Liver (tissue), 9 donors: Measurements from ENCODE around the gene COL20A1. TPM values are rescaled to one million over a fixed set of nuclear protein-coding genes. Genes with fewer than 3 reads are reported as not detected.

Source experiments
- DNase-seq: peaks from one replicate; pipeline ENCODE4 v3.0.0-alpha.2; 2017; ENCODE audit warnings: low spot score
- H3K27ac ChIP-seq, 2 donors: one replicate each; pipeline ENCODE4 v1.7.0; 2013; ENCODE audit warnings: inconsistent platforms in 2 of 2, low read length in 2 of 2, control low read depth in 1 of 2, low read depth in 1 of 2, mild to moderate bottlenecking in 1 of 2
- H3K27me3 ChIP-seq, 4 donors: one replicate each; pipeline versions ENCODE4 v1.6.1 to v1.7.0; 2013; ENCODE audit warnings: low read length in 3 of 4, inconsistent platforms in 1 of 4, mild to moderate bottlenecking in 1 of 4, moderate library complexity in 1 of 4; ENCODE audit not compliant: control insufficient read depth in 4 of 4, insufficient read depth in 4 of 4
- H3K36me3 ChIP-seq, 4 donors: one replicate each; pipeline versions ENCODE4 v1.6.1 to v1.7.0; 2013; ENCODE audit warnings: low read length in 3 of 4, mild to moderate bottlenecking in 3 of 4, low read depth in 1 of 4, moderate library complexity in 1 of 4; ENCODE audit not compliant: control insufficient read depth in 4 of 4, insufficient read depth in 3 of 4
- H3K4me1 ChIP-seq, 4 donors: one replicate each; pipeline versions ENCODE4 v1.6.1 to v1.7.0; 2013; ENCODE audit warnings: low read length in 3 of 4, mild to moderate bottlenecking in 3 of 4, moderate library complexity in 1 of 4; ENCODE audit not compliant: control insufficient read depth in 4 of 4, insufficient read depth in 4 of 4
- H3K4me3 ChIP-seq, 3 donors: one replicate each; pipeline versions ENCODE4 v1.6.1 to v1.7.0; 2013; ENCODE audit warnings: low read length in 3 of 3, control low read depth in 1 of 3, low read depth in 1 of 3, mild to moderate bottlenecking in 1 of 3
- H3K9ac ChIP-seq, 2 donors: one replicate each; pipeline ENCODE4 v1.7.0; 2013; ENCODE audit warnings: low read length in 2 of 2, mild to moderate bottlenecking in 2 of 2, moderate library complexity in 2 of 2, control low read depth in 1 of 2, low read depth in 1 of 2
- H3K9me3 ChIP-seq, 4 donors: one replicate each; pipeline versions ENCODE4 v1.6.1 to v1.7.0; 2013; ENCODE audit warnings: low read length in 3 of 4; ENCODE audit not compliant: control insufficient read depth in 4 of 4
- EGR1 ChIP-seq, 2 donors: IDR thresholded peaks; 2 replicates each; pipeline ENCODE4 v1.6.1; 2016 to 2018; ENCODE audit warnings: antibody characterized with exemption in 2 of 2, low read depth in 2 of 2
- FOXA1 ChIP-seq: IDR thresholded peaks from 2 replicates; pipeline ENCODE4 v1.6.1; 2016; ENCODE audit warnings: antibody characterized with exemption
- FOXA2 ChIP-seq: IDR thresholded peaks from 2 replicates; pipeline ENCODE4 v1.6.1; 2016; ENCODE audit warnings: antibody characterized with exemption
- GABPA ChIP-seq, 2 donors: IDR thresholded peaks in 1 of 2; conservative IDR thresholded peaks in 1 of 2; 2 replicates each; pipeline ENCODE4 v1.6.1; 2016; ENCODE audit warnings: antibody characterized with exemption in 2 of 2, mild to moderate bottlenecking in 1 of 2, moderate library complexity in 1 of 2
- HNF4A ChIP-seq, 2 donors: conservative IDR thresholded peaks; 2 replicates each; pipeline ENCODE4 v1.6.1; 2016; ENCODE audit warnings: antibody characterized with exemption in 2 of 2, mild to moderate bottlenecking in 2 of 2
- HNF4G ChIP-seq: IDR thresholded peaks from 2 replicates; pipeline ENCODE4 v1.6.1; 2016; ENCODE audit warnings: antibody characterized with exemption
- JUND ChIP-seq, 2 donors: IDR thresholded peaks; 2 replicates each; pipeline ENCODE4 v1.6.1; 2016; ENCODE audit warnings: antibody characterized with exemption in 2 of 2
- NR2F2 ChIP-seq: IDR thresholded peaks from 2 replicates; pipeline ENCODE4 v1.6.1; 2016; ENCODE audit warnings: antibody characterized with exemption
- RAD21 ChIP-seq, 2 donors: IDR thresholded peaks; 2 replicates each; pipeline ENCODE4 v1.6.1; 2016; ENCODE audit warnings: antibody characterized with exemption in 2 of 2, mild to moderate bottlenecking in 2 of 2
- RXRA ChIP-seq, 2 donors: IDR thresholded peaks; 2 replicates each; pipeline ENCODE4 v1.6.1; 2017 to 2018; ENCODE audit warnings: antibody characterized with exemption in 2 of 2, mild to moderate bottlenecking in 1 of 2
- SP1 ChIP-seq: IDR thresholded peaks from 2 replicates; pipeline ENCODE4 v1.6.1; 2018; ENCODE audit warnings: antibody characterized with exemption, mild to moderate bottlenecking
- TAF1 ChIP-seq: conservative IDR thresholded peaks from 2 replicates; pipeline ENCODE4 v1.6.1; 2016; ENCODE audit warnings: antibody characterized with exemption, mild to moderate bottlenecking
- YY1 ChIP-seq: IDR thresholded peaks from 2 replicates; pipeline ENCODE4 v1.6.1; 2016; ENCODE audit warnings: antibody characterized with exemption, mild to moderate bottlenecking
- WGBS: extraction: QIAGEN DNeasy Blood & Tissue Kit; methylation state at CpG from one replicate; pipeline ENCODE4 v1.1.7; 2013; 5-methylcytosine and 5-hydroxymethylcytosine counted together
- polyA plus RNA-seq, 2 donors: library from polyadenylated mRNA; stranded (reverse) in 1 of 2; unstranded in 1 of 2; fragments of 200-250 nt in 1 of 2; fragments of >200 nt in 1 of 2; fragmentation: Nextera tagmentation in 1 of 2; extraction: Ambion mirVana in 1 of 2; gene quantifications; one replicate each; pipeline versions ENCODE4 v1.2.1 to v1.2.3, GENCODE V29; 2013 to 2015
- total RNA-seq, 2 donors: library from RNA; depleted of rRNA; stranded (reverse); fragments of >200 nt; gene quantifications; one replicate each; pipeline ENCODE4 v1.2.3, GENCODE V29; 2014
- TF ChIP-seq, protein P1 (sequence below): IDR thresholded peaks from 2 replicates; pipeline ENCODE4 v1.6.1; 2016; ENCODE audit warnings: antibody characterized with exemption
- TF ChIP-seq, protein P2 (sequence below): IDR thresholded peaks from 2 replicates; pipeline ENCODE4 v1.6.1; 2016; ENCODE audit warnings: antibody characterized with exemption, mild to moderate bottlenecking
- donor health status: healthy.
- donor health status: healthy.
- donor health status: healthy.
- donor health status: healthy.
- donor health status: healthy.

COL20A1 gene
- total and polyA plus RNA-seq, 4 donors, result not detected

DNA sequence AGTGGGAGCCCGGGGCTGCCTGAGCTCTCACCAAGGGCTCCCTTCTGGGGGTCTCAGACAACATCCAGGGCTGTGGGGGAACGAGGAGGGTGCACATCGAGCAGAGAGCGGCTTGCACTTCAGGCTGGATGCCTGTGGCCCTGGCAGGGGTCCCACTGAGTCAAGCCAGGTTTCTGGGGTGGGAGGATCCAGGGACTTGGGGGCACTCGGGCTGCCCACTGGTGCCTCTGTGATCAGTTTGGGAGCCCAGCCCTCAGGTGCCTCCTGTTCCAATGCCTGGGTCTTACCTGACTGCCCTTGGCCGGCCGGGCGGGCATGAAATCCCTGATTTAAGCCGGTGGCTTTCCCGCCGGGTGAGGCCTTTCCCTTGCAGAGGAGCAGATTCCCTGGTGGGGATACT lies 470 bp downstream of the COL20A1 start (continued):
- TF ChIP-seq, protein P1, sequence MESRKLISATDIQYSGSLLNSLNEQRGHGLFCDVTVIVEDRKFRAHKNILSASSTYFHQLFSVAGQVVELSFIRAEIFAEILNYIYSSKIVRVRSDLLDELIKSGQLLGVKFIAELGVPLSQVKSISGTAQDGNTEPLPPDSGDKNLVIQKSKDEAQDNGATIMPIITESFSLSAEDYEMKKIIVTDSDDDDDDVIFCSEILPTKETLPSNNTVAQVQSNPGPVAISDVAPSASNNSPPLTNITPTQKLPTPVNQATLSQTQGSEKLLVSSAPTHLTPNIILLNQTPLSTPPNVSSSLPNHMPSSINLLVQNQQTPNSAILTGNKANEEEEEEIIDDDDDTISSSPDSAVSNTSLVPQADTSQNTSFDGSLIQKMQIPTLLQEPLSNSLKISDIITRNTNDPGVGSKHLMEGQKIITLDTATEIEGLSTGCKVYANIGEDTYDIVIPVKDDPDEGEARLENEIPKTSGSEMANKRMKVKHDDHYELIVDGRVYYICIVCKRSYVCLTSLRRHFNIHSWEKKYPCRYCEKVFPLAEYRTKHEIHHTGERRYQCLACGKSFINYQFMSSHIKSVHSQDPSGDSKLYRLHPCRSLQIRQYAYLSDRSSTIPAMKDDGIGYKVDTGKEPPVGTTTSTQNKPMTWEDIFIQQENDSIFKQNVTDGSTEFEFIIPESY, result no peak
- TF ChIP-seq GABPA (IDR thresholded peaks at IDR 0.05 in 1 of 2, conservative IDR thresholded peaks at IDR 0.05 in 1 of 2) (no peak), HNF4G (no peak), FOXA1 (no peak), JUND (IDR thresholded peaks at IDR 0.05) (no peak)

DNA sequence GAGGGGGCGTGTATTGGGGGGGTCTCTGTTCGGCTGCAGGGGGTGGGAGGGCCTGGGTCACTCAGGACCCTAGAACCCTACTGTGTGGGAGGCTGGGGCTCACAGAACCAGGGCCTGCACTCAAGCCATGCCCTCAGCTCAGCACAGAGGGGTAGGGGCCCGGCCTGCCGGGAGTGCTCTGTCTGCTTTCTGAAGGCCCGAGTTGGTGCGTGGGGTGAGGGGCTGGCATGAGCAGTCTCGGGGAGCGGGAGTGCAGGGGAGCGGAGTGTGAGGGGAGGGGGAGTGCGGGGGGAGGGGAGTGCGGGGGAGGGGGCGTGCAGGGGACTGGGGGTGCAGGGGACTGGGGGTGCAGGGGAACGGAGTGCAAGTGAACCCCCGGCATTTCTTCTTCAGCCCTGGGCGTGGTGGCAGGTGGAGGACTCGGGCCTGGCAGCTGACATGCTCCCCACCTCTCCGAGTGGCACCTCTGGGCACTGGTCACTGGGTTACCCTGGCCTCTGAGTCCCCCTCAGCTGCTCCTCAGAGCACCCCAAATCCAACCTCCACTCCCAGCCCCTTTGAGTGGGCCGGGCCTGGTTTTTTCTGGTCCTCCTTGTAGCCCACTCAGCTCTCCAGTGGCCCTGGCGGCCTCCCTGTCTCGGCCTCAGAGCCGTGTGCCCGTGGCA lies 1.0 kb downstream of the COL20A1 start:
- Histone ChIP-seq H3K4me1 (peaks cover 4 to 5% (median 5%) of the 10 kb centered on the region in 4 donors), H3K9me3 (no peaks in the 10 kb centered on the region), H3K4me3 (no peak overlapping the region), H3K36me3 (peaks cover 0 to 2% (median 0%) of the 10 kb centered on the region in 4 donors), H3K27me3 (peaks cover 0 to 14% (median 4%) of the 10 kb centered on the region in 4 donors), H3K9ac (no peak overlapping the region), H3K27ac (no peak overlapping the region)
- DNase-seq, result no peak
- WGBS, result 65% methylated on average over 21 of the region's 22 CpGs
- TF ChIP-seq YY1 (no peak), FOXA1 (no peak), EGR1 (IDR thresholded peaks at IDR 0.05; ENCODE audit: low read depth in 2 of 2) (no peak), HNF4G (no peak), SP1 (no peak), RXRA (IDR thresholded peaks at IDR 0.05) (no peak), JUND (IDR thresholded peaks at IDR 0.05) (no peak), NR2F2 (no peak), TAF1 (no peak), RAD21 (IDR thresholded peaks at IDR 0.05) (no peak), FOXA2 (no peak), GABPA (IDR thresholded peaks at IDR 0.05 in 1 of 2, conservative IDR thresholded peaks at IDR 0.05 in 1 of 2) (no peak), HNF4A (conservative IDR thresholded peaks at IDR 0.05) (no peak)
- TF ChIP-seq, protein P2, sequence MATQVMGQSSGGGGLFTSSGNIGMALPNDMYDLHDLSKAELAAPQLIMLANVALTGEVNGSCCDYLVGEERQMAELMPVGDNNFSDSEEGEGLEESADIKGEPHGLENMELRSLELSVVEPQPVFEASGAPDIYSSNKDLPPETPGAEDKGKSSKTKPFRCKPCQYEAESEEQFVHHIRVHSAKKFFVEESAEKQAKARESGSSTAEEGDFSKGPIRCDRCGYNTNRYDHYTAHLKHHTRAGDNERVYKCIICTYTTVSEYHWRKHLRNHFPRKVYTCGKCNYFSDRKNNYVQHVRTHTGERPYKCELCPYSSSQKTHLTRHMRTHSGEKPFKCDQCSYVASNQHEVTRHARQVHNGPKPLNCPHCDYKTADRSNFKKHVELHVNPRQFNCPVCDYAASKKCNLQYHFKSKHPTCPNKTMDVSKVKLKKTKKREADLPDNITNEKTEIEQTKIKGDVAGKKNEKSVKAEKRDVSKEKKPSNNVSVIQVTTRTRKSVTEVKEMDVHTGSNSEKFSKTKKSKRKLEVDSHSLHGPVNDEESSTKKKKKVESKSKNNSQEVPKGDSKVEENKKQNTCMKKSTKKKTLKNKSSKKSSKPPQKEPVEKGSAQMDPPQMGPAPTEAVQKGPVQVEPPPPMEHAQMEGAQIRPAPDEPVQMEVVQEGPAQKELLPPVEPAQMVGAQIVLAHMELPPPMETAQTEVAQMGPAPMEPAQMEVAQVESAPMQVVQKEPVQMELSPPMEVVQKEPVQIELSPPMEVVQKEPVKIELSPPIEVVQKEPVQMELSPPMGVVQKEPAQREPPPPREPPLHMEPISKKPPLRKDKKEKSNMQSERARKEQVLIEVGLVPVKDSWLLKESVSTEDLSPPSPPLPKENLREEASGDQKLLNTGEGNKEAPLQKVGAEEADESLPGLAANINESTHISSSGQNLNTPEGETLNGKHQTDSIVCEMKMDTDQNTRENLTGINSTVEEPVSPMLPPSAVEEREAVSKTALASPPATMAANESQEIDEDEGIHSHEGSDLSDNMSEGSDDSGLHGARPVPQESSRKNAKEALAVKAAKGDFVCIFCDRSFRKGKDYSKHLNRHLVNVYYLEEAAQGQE, result no peak
- TF ChIP-seq, protein P1, result no peak
